ENCODE measurements around the gene ST6GALNAC6. TPM values are rescaled to one million over a fixed set of nuclear protein-coding genes. Genes with fewer than 3 reads are reported as not detected.

Gene ST6GALNAC6
- total RNA-seq, 1 donor from 2014 or later = 77.0 TPM

DNA sequence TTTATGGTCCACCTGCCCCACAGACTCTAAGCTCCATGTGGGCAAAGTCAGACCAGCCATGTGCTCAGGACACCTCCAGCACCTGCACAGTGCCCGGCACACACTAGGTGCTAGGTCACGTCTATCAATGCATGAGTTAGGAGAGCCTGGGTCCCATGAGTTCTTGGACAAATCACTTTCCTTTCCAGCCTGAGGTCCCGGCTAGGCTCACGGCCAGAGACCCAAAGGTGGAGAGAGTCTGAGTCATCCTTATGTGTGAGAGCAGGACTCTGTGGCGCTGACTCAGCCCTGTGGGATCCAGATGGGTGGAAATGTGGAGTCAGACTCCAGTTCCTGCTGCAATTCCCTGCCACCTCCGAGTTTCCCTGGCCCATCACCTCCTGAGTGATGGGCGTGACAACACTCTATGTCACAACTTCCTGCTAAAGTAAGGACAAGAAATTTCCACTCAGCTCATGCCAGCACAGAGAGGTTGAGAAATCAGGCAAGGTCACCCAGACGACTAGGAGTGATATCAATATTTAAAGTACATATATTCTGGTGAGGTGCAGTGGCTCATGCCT, 19.9 kb upstream of the ST6GALNAC6 start:
- H3K4me1 Mint-ChIP-seq (ENCODE audit: unreplicated experiment) = peaks cover 60% of the 10 kb centered on the region
- H3K36me3 Mint-ChIP-seq (ENCODE audit: unreplicated experiment) = no peaks in the 10 kb centered on the region
- peak; percentile 92 for DNase-seq (ENCODE audit: extremely low spot score, unreplicated experiment)
- peak overlapping the region; percentile 35 for H3K4me3 Mint-ChIP-seq (ENCODE audit: unreplicated experiment)
- no peaks in the 10 kb centered on the region for H3K9me3 Mint-ChIP-seq (ENCODE audit: unreplicated experiment)
- peak overlapping the region; percentile 94 for H3K27ac Mint-ChIP-seq (ENCODE audit: unreplicated experiment)
- TF ChIP-seq, protein P1, sequence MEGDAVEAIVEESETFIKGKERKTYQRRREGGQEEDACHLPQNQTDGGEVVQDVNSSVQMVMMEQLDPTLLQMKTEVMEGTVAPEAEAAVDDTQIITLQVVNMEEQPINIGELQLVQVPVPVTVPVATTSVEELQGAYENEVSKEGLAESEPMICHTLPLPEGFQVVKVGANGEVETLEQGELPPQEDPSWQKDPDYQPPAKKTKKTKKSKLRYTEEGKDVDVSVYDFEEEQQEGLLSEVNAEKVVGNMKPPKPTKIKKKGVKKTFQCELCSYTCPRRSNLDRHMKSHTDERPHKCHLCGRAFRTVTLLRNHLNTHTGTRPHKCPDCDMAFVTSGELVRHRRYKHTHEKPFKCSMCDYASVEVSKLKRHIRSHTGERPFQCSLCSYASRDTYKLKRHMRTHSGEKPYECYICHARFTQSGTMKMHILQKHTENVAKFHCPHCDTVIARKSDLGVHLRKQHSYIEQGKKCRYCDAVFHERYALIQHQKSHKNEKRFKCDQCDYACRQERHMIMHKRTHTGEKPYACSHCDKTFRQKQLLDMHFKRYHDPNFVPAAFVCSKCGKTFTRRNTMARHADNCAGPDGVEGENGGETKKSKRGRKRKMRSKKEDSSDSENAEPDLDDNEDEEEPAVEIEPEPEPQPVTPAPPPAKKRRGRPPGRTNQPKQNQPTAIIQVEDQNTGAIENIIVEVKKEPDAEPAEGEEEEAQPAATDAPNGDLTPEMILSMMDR (IDR thresholded peaks at IDR 0.05) = no peak
- H3K27me3 Mint-ChIP-seq (ENCODE audit: unreplicated experiment) = no peaks in the 10 kb centered on the region

DNA sequence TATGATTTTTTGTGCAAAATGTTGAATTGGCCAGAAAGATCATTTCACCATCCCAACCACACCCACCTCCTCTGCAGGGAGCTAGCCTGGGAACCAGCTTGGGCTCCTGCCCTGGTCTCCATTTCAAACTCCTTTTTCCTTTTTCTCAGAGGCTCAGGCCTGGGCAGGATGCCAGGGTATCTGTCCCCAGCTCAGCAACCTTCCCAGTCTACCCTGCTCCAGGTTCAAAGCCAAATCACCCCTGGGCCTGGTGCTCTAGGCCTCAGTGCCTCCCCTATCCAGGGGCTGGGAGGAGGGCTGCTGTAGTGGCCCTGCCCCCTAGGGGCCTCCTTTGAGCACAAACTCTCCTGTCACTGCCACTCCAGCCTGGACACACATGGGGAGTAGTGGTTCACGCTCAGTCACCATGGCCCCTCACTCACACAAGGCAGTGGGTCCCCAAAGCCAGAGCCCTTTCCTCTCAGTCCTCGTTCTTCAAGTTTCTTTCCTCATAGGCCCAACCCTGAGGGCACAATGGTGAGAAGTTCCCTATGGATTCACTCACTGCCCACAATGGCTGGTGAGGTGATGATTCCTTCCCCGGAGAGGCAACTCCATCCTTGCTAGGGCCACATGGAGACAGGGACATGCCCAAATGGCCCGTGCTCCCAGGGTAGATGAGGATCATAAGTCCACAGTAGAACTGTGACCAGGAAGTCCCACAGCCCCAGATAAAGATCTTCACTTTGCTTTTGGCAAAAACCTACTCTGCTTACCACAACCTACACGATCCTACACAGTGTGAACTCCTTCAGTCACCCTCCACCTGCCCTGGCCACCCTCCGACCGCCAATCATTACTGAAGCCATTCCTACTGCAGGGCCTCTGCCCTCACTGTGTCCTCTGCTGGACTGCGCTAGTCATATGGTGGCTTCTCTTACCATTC, 19.0 kb upstream of the ST6GALNAC6 start:
- no peaks in the 10 kb centered on the region for H3K27me3 Mint-ChIP-seq (ENCODE audit: unreplicated experiment)
- H3K4me3 Mint-ChIP-seq (ENCODE audit: unreplicated experiment) = no peak overlapping the region
- H3K4me1 Mint-ChIP-seq (ENCODE audit: unreplicated experiment) = peaks cover 55% of the 10 kb centered on the region
- no peaks in the 10 kb centered on the region for H3K36me3 Mint-ChIP-seq (ENCODE audit: unreplicated experiment)
- TF ChIP-seq, protein P1 (IDR thresholded peaks at IDR 0.05) = no peak
- no peak for DNase-seq (ENCODE audit: extremely low spot score, unreplicated experiment)
- no peaks in the 10 kb centered on the region for H3K9me3 Mint-ChIP-seq (ENCODE audit: unreplicated experiment)
- peak overlapping the region; percentile 94 for H3K27ac Mint-ChIP-seq (ENCODE audit: unreplicated experiment)

- Mint-ChIP-seq H3K27me3 (ENCODE audit: unreplicated experiment) (no peaks in the 10 kb centered on the region), H3K4me3 (ENCODE audit: unreplicated experiment) (no peak overlapping the region), H3K9me3 (ENCODE audit: unreplicated experiment) (no peaks in the 10 kb centered on the region), H3K27ac (ENCODE audit: unreplicated experiment) (peak overlapping the region; percentile 94), H3K36me3 (ENCODE audit: unreplicated experiment) (peaks cover 2% of the 10 kb centered on the region), H3K4me1 (ENCODE audit: unreplicated experiment) (peaks cover 54% of the 10 kb centered on the region)
- TF ChIP-seq, protein P1 (IDR thresholded peaks at IDR 0.05) = no peak
- DNase-seq (ENCODE audit: extremely low spot score, unreplicated experiment) = no peak
Observed at GRCh38 chr9:127917603-127918002, 18.2 kb upstream of the ST6GALNAC6 start.

GRCh38 chr9:127916720-127917581, 17.5 kb upstream of the ST6GALNAC6 start, which contains the start of gene ST6GALNAC4:
TSS of gene ST6GALNAC4 (minus strand) at chr9:127917041. CDS start at chr9:127916419, 622 bp downstream.
- Mint-ChIP-seq H3K4me3 (ENCODE audit: unreplicated experiment) (peak within 1 kb of the TSS; percentile 75), H3K36me3 (ENCODE audit: unreplicated experiment) (peaks cover 2% of the 10 kb centered on the region), H3K27me3 (ENCODE audit: unreplicated experiment) (no peaks in the 10 kb centered on the region), H3K27ac (ENCODE audit: unreplicated experiment) (peak within 1 kb of the TSS; percentile 94), H3K4me1 (ENCODE audit: unreplicated experiment) (peaks cover 54% of the 10 kb centered on the region), H3K9me3 (ENCODE audit: unreplicated experiment) (no peaks in the 10 kb centered on the region)
- TF ChIP-seq, protein P1 (IDR thresholded peaks at IDR 0.05) = no peak
- peak; percentile 96 for DNase-seq (ENCODE audit: extremely low spot score, unreplicated experiment)
